WTC11 (cell line): ENCODE results near the gene TPST2. TPM values are rescaled to one million over a fixed set of nuclear protein-coding genes. Genes with fewer than 3 reads are reported as not detected.

Experiments used
- ATAC-seq: fragments of 200-7000 bp; cut with Tn5 transposase; 2 replicates; pipeline ENCODE4 v1.10.0; 2021; ENCODE audit warnings: mild to moderate bottlenecking, moderate library complexity
- CTCF ChIA-PET: fragments of 300-600 bp; sonication (Branson Sonifier 250); formaldehyde crosslinking; loops from one replicate; lab custom pipeline; 2021; ENCODE audit warnings: antibody characterized with exemption; lab: Charles Lee
- POLR2A ChIA-PET: fragments of 350-600 bp; sonication (Branson Sonifier 250); formaldehyde crosslinking; loops from one replicate; lab custom pipeline; 2021; ENCODE audit warnings: antibody characterized with exemption; lab: Charles Lee
- DNase-seq: peaks from one replicate; pipeline ENCODE4 v3.0.0; 2021; ENCODE audit warnings: low spot score
- H3K27ac Mint-ChIP-seq: 2 replicates; pipeline ENCODE4 v1.8.0; 2021; ENCODE audit warnings: mixed read lengths
- H3K27me3 Mint-ChIP-seq: 2 replicates; pipeline ENCODE4 v1.8.0; 2021; ENCODE audit warnings: low read depth, mild to moderate bottlenecking, moderate library complexity, mixed read lengths
- H3K36me3 Mint-ChIP-seq: 2 replicates; pipeline ENCODE4 v1.8.0; 2021; ENCODE audit warnings: mixed read lengths
- H3K4me1 Mint-ChIP-seq: 2 replicates; pipeline ENCODE4 v1.8.0; 2022; ENCODE audit warnings: mixed read lengths
- H3K4me3 Mint-ChIP-seq: 2 replicates; pipeline ENCODE4 v1.8.0; 2021; ENCODE audit warnings: mild to moderate bottlenecking, moderate library complexity, mixed read lengths
- H3K9me3 Mint-ChIP-seq: 2 replicates; pipeline ENCODE4 v1.8.0; 2021; ENCODE audit warnings: mixed read lengths
- ATF3 ChIP-seq: sonication (generic); formaldehyde crosslinking; conservative IDR thresholded peaks from 2 replicates; pipeline ENCODE4 v1.8.1; 2022; ENCODE audit warnings: mild to moderate bottlenecking, missing genetic modification reagents
- CBFB ChIP-seq: sonication (generic); formaldehyde crosslinking; IDR thresholded peaks from 2 replicates; pipeline ENCODE4 v1.8.1; 2022; ENCODE audit warnings: mild to moderate bottlenecking, low read depth, missing genetic modification reagents
- ESRRA ChIP-seq: sonication (generic); formaldehyde crosslinking; IDR thresholded peaks from 2 replicates; pipeline ENCODE4 v1.8.1; 2022; ENCODE audit warnings: mild to moderate bottlenecking, missing genetic modification reagents, borderline replicate concordance
- ETV6 ChIP-seq: sonication (generic); formaldehyde crosslinking; IDR thresholded peaks from 2 replicates; pipeline ENCODE4 v1.8.1; 2022; ENCODE audit warnings: mild to moderate bottlenecking, missing genetic modification reagents
- GABPB1 ChIP-seq: sonication (generic); formaldehyde crosslinking; IDR thresholded peaks from 2 replicates; pipeline ENCODE4 v1.8.1; 2023; ENCODE audit warnings: mild to moderate bottlenecking, missing genetic modification reagents
- GTF2I ChIP-seq: fragments of 250-450 bp; sonication (Bioruptor Pico); conservative IDR thresholded peaks from 2 replicates; pipeline ENCODE4 v1.4.0; 2021; ENCODE audit warnings: mild to moderate bottlenecking
- HMGXB4 ChIP-seq: sonication (generic); formaldehyde crosslinking; IDR thresholded peaks from 2 replicates; pipeline ENCODE4 v1.8.1; 2023; ENCODE audit warnings: mild to moderate bottlenecking, moderate library complexity, missing genetic modification reagents
- IRF1 ChIP-seq: sonication (generic); formaldehyde crosslinking; IDR thresholded peaks from 2 replicates; pipeline ENCODE4 v1.8.0; 2023; ENCODE audit warnings: missing genetic modification reagents
- MLX ChIP-seq: sonication (generic); formaldehyde crosslinking; IDR thresholded peaks from 2 replicates; pipeline ENCODE4 v1.8.1; 2023; ENCODE audit warnings: mild to moderate bottlenecking, missing genetic modification reagents, moderate library complexity
- PRRX2 ChIP-seq: fragments of 250-450 bp; sonication (Bioruptor Pico); IDR thresholded peaks from 2 replicates; pipeline ENCODE4 v1.8.0; 2021; ENCODE audit warnings: mild to moderate bottlenecking
- SMAD3 ChIP-seq: sonication (generic); formaldehyde crosslinking; IDR thresholded peaks from 2 replicates; pipeline ENCODE4 v1.8.0; 2022; ENCODE audit warnings: missing genetic modification reagents, mild to moderate bottlenecking, borderline replicate concordance
- SOX15 ChIP-seq: fragments of 250-450 bp; sonication (Bioruptor Pico); IDR thresholded peaks from 2 replicates; pipeline ENCODE4 v1.9.0; 2021; ENCODE audit warnings: mild to moderate bottlenecking
- SP1 ChIP-seq: sonication (generic); formaldehyde crosslinking; conservative IDR thresholded peaks from 2 replicates; pipeline ENCODE4 v1.8.1; 2022; ENCODE audit warnings: missing genetic modification reagents
- STAT6 ChIP-seq: sonication (generic); formaldehyde crosslinking; conservative IDR thresholded peaks from 2 replicates; pipeline ENCODE4 v1.8.1; 2023; ENCODE audit warnings: mild to moderate bottlenecking, low read depth, missing genetic modification reagents, moderate library complexity
- total RNA-seq: library from RNA; stranded (reverse); gene quantifications from 3 replicates; pipeline ENCODE4 v1.2.3, GENCODE V29; 2021
- TF ChIP-seq, protein P1 (sequence below): fragments of 250-450 bp; sonication (Bioruptor Pico); conservative IDR thresholded peaks from 2 replicates; pipeline ENCODE4 v1.9.0; 2021; ENCODE audit warnings: mild to moderate bottlenecking
- TF ChIP-seq, protein P2 (sequence below): fragments of 250-450 bp; sonication (Bioruptor Pico); IDR thresholded peaks from 2 replicates; pipeline ENCODE4 v1.9.0; 2021; ENCODE audit warnings: mild to moderate bottlenecking, borderline replicate concordance
- TF ChIP-seq, protein P3 (sequence below): sonication (generic); formaldehyde crosslinking; IDR thresholded peaks from 2 replicates; pipeline ENCODE4 v1.8.0; 2022; ENCODE audit warnings: mild to moderate bottlenecking, missing genetic modification reagents
- TF ChIP-seq, protein P4 (sequence below): sonication (generic); formaldehyde crosslinking; IDR thresholded peaks from 2 replicates; pipeline ENCODE4 v1.8.0; 2023; ENCODE audit warnings: mild to moderate bottlenecking, missing genetic modification reagents

The TPST2 gene
- total RNA-seq, 1 experiment from 2014 or later = 84.2 TPM

- TF ChIP-seq MLX (CRISPR knock-in tag) = no peak
- TF ChIP-seq STAT6 (CRISPR knock-in tag) = no peak
- TF ChIP-seq IRF1 (CRISPR knock-in tag) = no peak
- no peak for TF ChIP-seq ESRRA (CRISPR knock-in tag)
- no peak for TF ChIP-seq ATF3 (CRISPR knock-in tag)
- TF ChIP-seq, protein P1, sequence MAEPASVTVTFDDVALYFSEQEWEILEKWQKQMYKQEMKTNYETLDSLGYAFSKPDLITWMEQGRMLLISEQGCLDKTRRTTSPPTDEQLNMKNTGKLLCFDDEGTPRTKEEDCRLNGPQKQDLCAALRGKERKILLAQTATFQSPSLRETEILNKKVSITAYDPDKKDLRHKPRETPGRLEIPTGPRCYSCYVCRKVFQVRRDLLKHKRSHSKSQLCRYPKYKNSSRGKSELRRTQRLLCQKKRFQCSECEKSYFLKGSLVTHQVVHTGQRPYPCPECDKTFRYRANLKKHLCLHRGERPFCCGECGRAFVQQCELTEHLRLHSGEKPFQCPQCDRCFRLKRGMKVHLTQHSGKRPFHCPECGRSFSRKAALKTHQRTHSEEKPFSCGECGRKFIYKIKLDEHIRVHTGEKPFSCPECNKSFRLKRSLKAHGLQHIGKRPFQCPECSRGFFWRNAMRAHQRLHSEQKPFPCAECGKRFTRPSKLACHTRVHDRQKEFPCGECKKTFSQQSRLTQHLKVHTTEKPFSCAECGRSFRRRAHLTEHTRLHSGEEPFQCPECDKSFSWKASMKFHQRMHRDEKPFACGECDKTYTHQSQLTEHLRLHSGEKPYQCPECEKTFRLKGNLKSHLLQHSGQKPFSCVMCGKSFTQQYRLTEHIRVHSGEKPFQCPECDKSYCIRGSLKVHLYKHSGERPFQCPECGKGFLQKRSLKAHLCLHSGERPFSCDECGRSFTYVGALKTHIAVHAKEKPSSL = no peak
- TF ChIP-seq SP1 (CRISPR knock-in tag) = no peak
These were observed 16.7 kb upstream of the TPST2 start (continued) for GRCh38 chr22:26606611-26607010.

DNA sequence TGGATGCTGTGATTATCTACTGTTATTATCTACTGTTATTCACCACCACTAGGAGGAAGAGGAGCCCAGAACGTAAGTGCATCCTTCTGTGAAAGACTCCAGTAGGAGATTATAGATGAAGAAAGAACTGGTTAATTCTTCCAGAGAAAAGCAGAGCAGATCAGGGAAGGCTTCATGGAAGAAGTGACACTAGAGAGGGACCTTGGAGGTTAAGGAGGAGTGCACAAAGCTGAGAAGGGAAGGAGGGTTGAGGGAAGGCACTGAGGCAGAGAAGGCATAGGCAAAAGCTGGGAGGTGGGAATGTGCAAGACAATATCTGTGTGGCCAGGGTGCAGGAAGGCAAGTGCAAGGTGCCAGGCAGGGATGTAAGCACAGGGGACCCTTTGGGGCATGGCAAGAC lies 14.4 kb upstream of the TPST2 start:
- no peak for ATAC-seq
- no peaks in the 10 kb centered on the region for H3K36me3 Mint-ChIP-seq
- CTCF ChIA-PET = interaction anchor here (0.6 kb wide), 1 partner anchor 1299 kb away, joined by 3 read pairs; no protein-coding TSS in a partner anchor
- TF ChIP-seq PRRX2 (CRISPR knock-in tag) = no peak
- TF ChIP-seq, protein P2, sequence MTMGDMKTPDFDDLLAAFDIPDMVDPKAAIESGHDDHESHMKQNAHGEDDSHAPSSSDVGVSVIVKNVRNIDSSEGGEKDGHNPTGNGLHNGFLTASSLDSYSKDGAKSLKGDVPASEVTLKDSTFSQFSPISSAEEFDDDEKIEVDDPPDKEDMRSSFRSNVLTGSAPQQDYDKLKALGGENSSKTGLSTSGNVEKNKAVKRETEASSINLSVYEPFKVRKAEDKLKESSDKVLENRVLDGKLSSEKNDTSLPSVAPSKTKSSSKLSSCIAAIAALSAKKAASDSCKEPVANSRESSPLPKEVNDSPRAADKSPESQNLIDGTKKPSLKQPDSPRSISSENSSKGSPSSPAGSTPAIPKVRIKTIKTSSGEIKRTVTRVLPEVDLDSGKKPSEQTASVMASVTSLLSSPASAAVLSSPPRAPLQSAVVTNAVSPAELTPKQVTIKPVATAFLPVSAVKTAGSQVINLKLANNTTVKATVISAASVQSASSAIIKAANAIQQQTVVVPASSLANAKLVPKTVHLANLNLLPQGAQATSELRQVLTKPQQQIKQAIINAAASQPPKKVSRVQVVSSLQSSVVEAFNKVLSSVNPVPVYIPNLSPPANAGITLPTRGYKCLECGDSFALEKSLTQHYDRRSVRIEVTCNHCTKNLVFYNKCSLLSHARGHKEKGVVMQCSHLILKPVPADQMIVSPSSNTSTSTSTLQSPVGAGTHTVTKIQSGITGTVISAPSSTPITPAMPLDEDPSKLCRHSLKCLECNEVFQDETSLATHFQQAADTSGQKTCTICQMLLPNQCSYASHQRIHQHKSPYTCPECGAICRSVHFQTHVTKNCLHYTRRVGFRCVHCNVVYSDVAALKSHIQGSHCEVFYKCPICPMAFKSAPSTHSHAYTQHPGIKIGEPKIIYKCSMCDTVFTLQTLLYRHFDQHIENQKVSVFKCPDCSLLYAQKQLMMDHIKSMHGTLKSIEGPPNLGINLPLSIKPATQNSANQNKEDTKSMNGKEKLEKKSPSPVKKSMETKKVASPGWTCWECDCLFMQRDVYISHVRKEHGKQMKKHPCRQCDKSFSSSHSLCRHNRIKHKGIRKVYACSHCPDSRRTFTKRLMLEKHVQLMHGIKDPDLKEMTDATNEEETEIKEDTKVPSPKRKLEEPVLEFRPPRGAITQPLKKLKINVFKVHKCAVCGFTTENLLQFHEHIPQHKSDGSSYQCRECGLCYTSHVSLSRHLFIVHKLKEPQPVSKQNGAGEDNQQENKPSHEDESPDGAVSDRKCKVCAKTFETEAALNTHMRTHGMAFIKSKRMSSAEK (CRISPR knock-in tag) = no peak
- TF ChIP-seq SMAD3 = no peak
- no peak for TF ChIP-seq GTF2I (CRISPR knock-in tag)
- TF ChIP-seq CBFB (CRISPR knock-in tag) = no peak
- TF ChIP-seq, protein P3, sequence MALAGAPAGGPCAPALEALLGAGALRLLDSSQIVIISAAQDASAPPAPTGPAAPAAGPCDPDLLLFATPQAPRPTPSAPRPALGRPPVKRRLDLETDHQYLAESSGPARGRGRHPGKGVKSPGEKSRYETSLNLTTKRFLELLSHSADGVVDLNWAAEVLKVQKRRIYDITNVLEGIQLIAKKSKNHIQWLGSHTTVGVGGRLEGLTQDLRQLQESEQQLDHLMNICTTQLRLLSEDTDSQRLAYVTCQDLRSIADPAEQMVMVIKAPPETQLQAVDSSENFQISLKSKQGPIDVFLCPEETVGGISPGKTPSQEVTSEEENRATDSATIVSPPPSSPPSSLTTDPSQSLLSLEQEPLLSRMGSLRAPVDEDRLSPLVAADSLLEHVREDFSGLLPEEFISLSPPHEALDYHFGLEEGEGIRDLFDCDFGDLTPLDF (CRISPR knock-in tag) = no peak
- TF ChIP-seq SOX15 = no peak
- no peak for TF ChIP-seq HMGXB4 (CRISPR knock-in tag)
- no peak for TF ChIP-seq GABPB1 (CRISPR knock-in tag)
- TF ChIP-seq ETV6 (CRISPR knock-in tag) = no peak
- TF ChIP-seq, protein P4, sequence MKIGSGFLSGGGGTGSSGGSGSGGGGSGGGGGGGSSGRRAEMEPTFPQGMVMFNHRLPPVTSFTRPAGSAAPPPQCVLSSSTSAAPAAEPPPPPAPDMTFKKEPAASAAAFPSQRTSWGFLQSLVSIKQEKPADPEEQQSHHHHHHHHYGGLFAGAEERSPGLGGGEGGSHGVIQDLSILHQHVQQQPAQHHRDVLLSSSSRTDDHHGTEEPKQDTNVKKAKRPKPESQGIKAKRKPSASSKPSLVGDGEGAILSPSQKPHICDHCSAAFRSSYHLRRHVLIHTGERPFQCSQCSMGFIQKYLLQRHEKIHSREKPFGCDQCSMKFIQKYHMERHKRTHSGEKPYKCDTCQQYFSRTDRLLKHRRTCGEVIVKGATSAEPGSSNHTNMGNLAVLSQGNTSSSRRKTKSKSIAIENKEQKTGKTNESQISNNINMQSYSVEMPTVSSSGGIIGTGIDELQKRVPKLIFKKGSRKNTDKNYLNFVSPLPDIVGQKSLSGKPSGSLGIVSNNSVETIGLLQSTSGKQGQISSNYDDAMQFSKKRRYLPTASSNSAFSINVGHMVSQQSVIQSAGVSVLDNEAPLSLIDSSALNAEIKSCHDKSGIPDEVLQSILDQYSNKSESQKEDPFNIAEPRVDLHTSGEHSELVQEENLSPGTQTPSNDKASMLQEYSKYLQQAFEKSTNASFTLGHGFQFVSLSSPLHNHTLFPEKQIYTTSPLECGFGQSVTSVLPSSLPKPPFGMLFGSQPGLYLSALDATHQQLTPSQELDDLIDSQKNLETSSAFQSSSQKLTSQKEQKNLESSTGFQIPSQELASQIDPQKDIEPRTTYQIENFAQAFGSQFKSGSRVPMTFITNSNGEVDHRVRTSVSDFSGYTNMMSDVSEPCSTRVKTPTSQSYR (CRISPR knock-in tag) = no peak

More for the DNA sequence above, 14.4 kb upstream of the TPST2 start:
- Mint-ChIP-seq H3K27ac (no peak overlapping the region), H3K4me1 (peaks cover 22% of the 10 kb centered on the region), H3K4me3 (no peak overlapping the region), H3K27me3 (peaks cover 5% of the 10 kb centered on the region), H3K9me3 (no peaks in the 10 kb centered on the region)
- no peak for DNase-seq
- POLR2A ChIA-PET = no interaction called here
